GM12873 (cell line): ENCODE data around the gene PPIB.

Source experiments
- CTCF ChIP-seq: IDR thresholded peaks from 2 replicates; pipeline ENCODE4 v1.5.1; 2012; ENCODE audit warnings: low read depth, mild to moderate bottlenecking, moderate library complexity, low read length, control low read depth; ENCODE audit not compliant: insufficient read depth; ENCODE audit errors: missing control alignments

The PPIB gene

GRCh38 chr15:64191971-64192830 lies 29.4 kb upstream of the PPIB start:
- TF ChIP-seq CTCF = no peak

DNA sequence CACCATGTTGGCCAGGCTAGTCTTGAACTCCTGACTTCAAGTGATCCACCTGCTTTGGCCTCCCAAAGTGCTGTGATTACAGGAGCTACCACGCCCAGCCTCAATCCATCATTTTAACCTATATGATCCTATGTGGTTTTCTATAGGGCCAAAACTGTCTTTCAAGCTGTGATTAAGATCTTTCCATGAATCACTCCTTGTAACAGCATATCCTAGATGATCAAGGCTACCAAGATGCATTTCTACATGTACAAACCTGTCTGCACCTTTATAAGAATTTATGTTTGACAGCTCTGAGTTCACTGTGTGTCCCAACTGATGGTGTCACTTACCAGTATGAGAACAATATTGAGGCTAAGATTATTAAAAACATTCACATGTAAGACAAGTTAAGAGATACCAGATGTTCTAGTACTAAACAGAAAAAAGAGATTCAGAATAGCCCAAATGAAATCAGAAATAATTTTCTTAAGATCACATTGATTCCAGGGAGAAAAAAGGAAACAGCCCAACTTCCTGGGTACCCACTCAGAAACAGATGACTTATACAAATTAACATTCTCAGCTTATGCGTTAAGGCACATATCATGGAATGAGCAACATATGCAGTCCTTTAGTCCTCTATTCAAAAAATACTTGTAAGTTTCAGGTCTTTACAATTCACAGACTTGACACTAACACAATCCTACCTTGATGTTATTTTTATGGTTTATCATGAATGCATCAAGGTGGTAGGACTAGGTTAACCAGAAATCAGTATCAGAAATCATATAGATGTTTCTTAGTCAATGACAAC lies 24.8 kb upstream of the PPIB start:
- TF ChIP-seq CTCF = no peak

GRCh38 chr15:64185146-64185911 lies 22.5 kb upstream of the PPIB start:
- TF ChIP-seq CTCF = no peak

- TF ChIP-seq CTCF = no peak
These were observed 20.1 kb upstream of the PPIB start for GRCh38 chr15:64182859-64183370.

GRCh38 chr15:64180235-64180824 lies 17.5 kb upstream of the PPIB start:
- TF ChIP-seq CTCF = no peak

- no peak for TF ChIP-seq CTCF
These were observed 3.5 kb upstream of the PPIB start for GRCh38 chr15:64166102-64166890.
